Measurements from ENCODE around the gene OSMR.

OSMR gene

GRCh38 chr5:38870595-38870994, 24.8 kb downstream of the OSMR start:
- in situ Hi-C loops (cut with HindIII; ENCODE audit: low sequenced_read_pairs), result no loop called here

- in situ Hi-C loops (cut with HindIII; ENCODE audit: low sequenced_read_pairs), result no loop called here
Measured at GRCh38 chr5:38871058-38871605, 25.3 kb downstream of the OSMR start.

GRCh38 chr5:38871790-38872551, 26.2 kb downstream of the OSMR start:
- in situ Hi-C loops (cut with HindIII; ENCODE audit: low sequenced_read_pairs), result no loop called here

GRCh38 chr5:38872826-38873225, 27.0 kb downstream of the OSMR start:
- in situ Hi-C loops (cut with HindIII; ENCODE audit: low sequenced_read_pairs), result no loop called here

- in situ Hi-C loops (cut with HindIII; ENCODE audit: low sequenced_read_pairs), result no loop called here
Measured at GRCh38 chr5:38874948-38875456, 29.2 kb downstream of the OSMR start.

- in situ Hi-C loops (cut with HindIII; ENCODE audit: low sequenced_read_pairs), result no loop called here
Measured at GRCh38 chr5:38878391-38879077, 32.7 kb downstream of the OSMR start.

- in situ Hi-C loops (cut with HindIII; ENCODE audit: low sequenced_read_pairs), result no loop called here
Measured at GRCh38 chr5:38879078-38879460, 33.3 kb downstream of the OSMR start.

GRCh38 chr5:38883842-38884241, 38.0 kb downstream of the OSMR start:
- in situ Hi-C loops (cut with HindIII; ENCODE audit: low sequenced_read_pairs), result loop anchor here (5.0 kb wide), 1 partner anchor 47 kb away; no protein-coding TSS in a partner anchor

GRCh38 chr5:38885208-38885607, 39.4 kb downstream of the OSMR start:
- in situ Hi-C loops (cut with HindIII; ENCODE audit: low sequenced_read_pairs), result no loop called here

- in situ Hi-C loops (cut with HindIII; ENCODE audit: low sequenced_read_pairs), result no loop called here
Measured at GRCh38 chr5:38888041-38888440, 42.2 kb downstream of the OSMR start.

- in situ Hi-C loops (cut with HindIII; ENCODE audit: low sequenced_read_pairs), result no loop called here
Measured at GRCh38 chr5:38889424-38889823, 43.6 kb downstream of the OSMR start.

- in situ Hi-C loops (cut with HindIII; ENCODE audit: low sequenced_read_pairs), result no loop called here
Measured at GRCh38 chr5:38891563-38891962, 45.8 kb downstream of the OSMR start.

GRCh38 chr5:38892363-38892762, 46.6 kb downstream of the OSMR start:
- in situ Hi-C loops (cut with HindIII; ENCODE audit: low sequenced_read_pairs), result no loop called here

GRCh38 chr5:38896760-38897159, 50.9 kb downstream of the OSMR start:
- in situ Hi-C loops (cut with HindIII; ENCODE audit: low sequenced_read_pairs), result no loop called here

- in situ Hi-C loops (cut with HindIII; ENCODE audit: low sequenced_read_pairs), result no loop called here
Measured at GRCh38 chr5:38899936-38900335, 54.1 kb downstream of the OSMR start.

- in situ Hi-C loops (cut with HindIII; ENCODE audit: low sequenced_read_pairs), result no loop called here
Measured at GRCh38 chr5:38905516-38905915, 59.7 kb downstream of the OSMR start.

GRCh38 chr5:38906503-38906902, 60.7 kb downstream of the OSMR start:
- in situ Hi-C loops (cut with HindIII; ENCODE audit: low sequenced_read_pairs), result no loop called here

GRCh38 chr5:38911933-38912332, 66.1 kb downstream of the OSMR start:
- in situ Hi-C loops (cut with HindIII; ENCODE audit: low sequenced_read_pairs), result no loop called here

- in situ Hi-C loops (cut with HindIII; ENCODE audit: low sequenced_read_pairs), result no loop called here
Measured at GRCh38 chr5:38913714-38914113, 67.9 kb downstream of the OSMR start.

GRCh38 chr5:38916802-38917201, 71.0 kb downstream of the OSMR start:
- in situ Hi-C loops (cut with HindIII; ENCODE audit: low sequenced_read_pairs), result no loop called here

GRCh38 chr5:38921174-38921573, 75.4 kb downstream of the OSMR start:
- in situ Hi-C loops (cut with HindIII; ENCODE audit: low sequenced_read_pairs), result loop anchor here (5.0 kb wide), 1 partner anchor 84 kb away; no protein-coding TSS in a partner anchor

- in situ Hi-C loops (cut with HindIII; ENCODE audit: low sequenced_read_pairs), result loop anchor here (5.0 kb wide), 1 partner anchor 85 kb away; no protein-coding TSS in a partner anchor
Measured at GRCh38 chr5:38922199-38922598, 76.4 kb downstream of the OSMR start.

Data from endothelial cell of hepatic sinusoid (primary cell).